ENCODE results near the gene RHOC.

RHOC gene

GRCh38 chr1:112711670-112712069 is 4.7 kb upstream of the RHOC start:
- DNase-seq (ENCODE audit: low spot score): peak; percentile 65
- no peak overlapping the region for H3K4me3 ChIP-seq
- H3K27ac ChIP-seq: no peak overlapping the region
- TF ChIP-seq CTCF (IDR thresholded peaks at IDR 0.05): no peak

GRCh38 chr1:112711041-112711440 is 4.1 kb upstream of the RHOC start:
- TF ChIP-seq CTCF (IDR thresholded peaks at IDR 0.05): no peak
- Histone ChIP-seq H3K27ac (no peak overlapping the region), H3K4me3 (no peak overlapping the region)
- DNase-seq (ENCODE audit: low spot score): peak; percentile 73

GRCh38 chr1:112710586-112710985 is 3.7 kb upstream of the RHOC start:
- DNase-seq (ENCODE audit: low spot score): peak; percentile 56
- Histone ChIP-seq H3K27ac (no peak overlapping the region), H3K4me3 (no peak overlapping the region)
- no peak for TF ChIP-seq CTCF (IDR thresholded peaks at IDR 0.05)

- no peak for DNase-seq (ENCODE audit: low spot score)
- Histone ChIP-seq H3K4me3 (no peak overlapping the region), H3K27ac (no peak overlapping the region)
- TF ChIP-seq CTCF (IDR thresholded peaks at IDR 0.05): no peak
These were observed 3.2 kb upstream of the RHOC start for GRCh38 chr1:112710159-112710558.

- Histone ChIP-seq H3K4me3 (no peak overlapping the region), H3K27ac (no peak overlapping the region)
- no peak for TF ChIP-seq CTCF (IDR thresholded peaks at IDR 0.05)
- DNase-seq (ENCODE audit: low spot score): no peak
These were observed 1.6 kb upstream of the RHOC start for GRCh38 chr1:112708489-112708888.

GRCh38 chr1:112708002-112708448 is 1.1 kb upstream of the RHOC start:
- peak overlapping the region; percentile 98 for H3K4me3 ChIP-seq
- H3K27ac ChIP-seq: peak overlapping the region; percentile 95 to 99

More at GRCh38 chr1:112708002-112708448, 1.1 kb upstream of the RHOC start:
- no peak for TF ChIP-seq CTCF (IDR thresholded peaks at IDR 0.05)
- DNase-seq (ENCODE audit: low spot score): no peak

Measured in coronary artery (tissue), 2 donors.